ENCODE measurements around the gene EPB41. TPM values are rescaled to one million over a fixed set of nuclear protein-coding genes. Genes with fewer than 3 reads are reported as not detected.

Gene EPB41
- total and polyA plus RNA-seq, 2 donors (not counting 3 experiments of a cell fraction or from before 2014, with no cell fraction given): 22.3 to 45.7 TPM

- DNase-seq (ENCODE audit: low read depth, low spot score): no peak
- Histone ChIP-seq H3K9me1 (replicated peaks; ENCODE audit: control insufficient read depth, extremely low read depth, insufficient read depth, low read length) (no peaks in the 10 kb centered on the region), H2AFZ (ENCODE audit: low read depth, low read length) (no peak overlapping the region), H3K4me1 (ENCODE audit: control insufficient read depth, extremely low read depth, insufficient read depth, low read length) (no peaks in the 10 kb centered on the region), H3K79me2 (ENCODE audit: control insufficient read depth, insufficient read depth, low read length) (no peaks in the 10 kb centered on the region), H3K4me3 (replicated peaks in 1 of 3; ENCODE audit: insufficient read depth in 1 of 3, low read depth in 1 of 3, low read length in 3 of 3) (no peak overlapping the region), H3K9ac (replicated peaks; ENCODE audit: extremely low read depth, insufficient read depth, low read length) (no peak overlapping the region), H3K27me3 (ENCODE audit: control insufficient read depth in 2 of 2, insufficient read depth in 2 of 2, low read length in 2 of 2) (no peaks in the 10 kb centered on the region), H3K27ac (ENCODE audit: insufficient read depth, low read depth, low read length) (no peak overlapping the region), H3K36me3 (ENCODE audit: control insufficient read depth in 2 of 2, extremely low read depth in 1 of 2, insufficient read depth in 2 of 2, low read length in 2 of 2) (no peaks in the 10 kb centered on the region), H3K9me3 (replicated peaks; ENCODE audit: control insufficient read depth, insufficient read depth, low read length) (no peaks in the 10 kb centered on the region), H4K20me1 (replicated peaks; ENCODE audit: control insufficient read depth, extremely low read depth, insufficient read depth, low read length) (no peaks in the 10 kb centered on the region), H3K4me2 (ENCODE audit: insufficient read depth, low read length) (no peak overlapping the region)
- intact Hi-C loops (cut with micrococcal nuclease) (no loop called here), dilution Hi-C loops (cut with MboI; ENCODE audit: extremely low pct_ligation_motif_present, low sequenced_read_pairs) (no loop called here)
- ChIA-PET POLR2A (no interaction called here), CTCF (interaction anchor here (1.1 to 1.4 kb wide), 2 partner anchors 14 to 15 kb away, joined by 4 to 5 read pairs; no protein-coding TSS in a partner anchor)
- FAIRE-seq: no peak
- BruUV-seq (replicated peaks): no TSS peak
- no peak for TF ChIP-seq CTCF (IDR thresholded peaks at IDR 0.05; ENCODE audit: extremely low read depth in 1 of 2, insufficient read depth in 1 of 2, low read depth in 1 of 2, low read length in 2 of 2)
- TF ChIP-seq MAX (IDR thresholded peaks at IDR 0.05; ENCODE audit: insufficient read depth, insufficient read length): no peak
- TF ChIP-seq MYC (IDR thresholded peaks at IDR 0.05; ENCODE audit: low read depth, low read length): no peak
- TF ChIP-seq FOS (IDR thresholded peaks at IDR 0.05; ENCODE audit: borderline replicate concordance, insufficient read depth, low read length): no peak
- no peak for TF ChIP-seq POLR2AphosphoS5 (IDR thresholded peaks at IDR 0.05; ENCODE audit: insufficient read depth, low read depth, low read length)
- no peak for TF ChIP-seq EZH2 (IDR thresholded peaks at IDR 0.05; ENCODE audit: borderline replicate concordance, low read depth, low read length, severe bottlenecking)
- TF ChIP-seq POLR2A (IDR thresholded peaks at IDR 0.05; ENCODE audit: low read depth, low read length): no peak
- TF ChIP-seq JUN (IDR thresholded peaks at IDR 0.05; ENCODE audit: borderline replicate concordance, insufficient read depth, insufficient read length, low read depth): no peak
- no peak for TF ChIP-seq GATA2 (IDR thresholded peaks at IDR 0.05; ENCODE audit: insufficient read depth, insufficient read length, low read depth, low read length)
These were observed 103.8 kb downstream of the EPB41 start for GRCh38 chr1:29017975-29018712.

Measured in endothelial cell of umbilical vein (primary cell).